ENCODE data around the gene SARDH. TPM values are rescaled to one million over a fixed set of nuclear protein-coding genes. Genes with fewer than 3 reads are reported as not detected.

The SARDH gene
- total and polyA plus RNA-seq, 2 of the 13 experiments (the other 11 are each of a cell fraction or from before 2014, with no cell fraction given), result 11.6 to 34.9 TPM

GRCh38 chr9:133703591-133704399 lies 34.4 kb downstream of the SARDH start (continued):
- no peak for TF ChIP-seq KIAA2018 (CRISPR knock-in tag; IDR thresholded peaks at IDR 0.05; ENCODE audit: borderline replicate concordance)
- TF ChIP-seq ARHGAP35 (CRISPR knock-in tag; IDR thresholded peaks at IDR 0.05; ENCODE audit: borderline replicate concordance), result no peak
- TF ChIP-seq RFX1 (IDR thresholded peaks at IDR 0.05), result no peak
- TF ChIP-seq ZNF781 (CRISPR knock-in tag; IDR thresholded peaks at IDR 0.05; ENCODE audit: borderline replicate concordance, not compliant biosample characterization), result no peak
- no peak for TF ChIP-seq ZNF704 (CRISPR knock-in tag; IDR thresholded peaks at IDR 0.05; ENCODE audit: borderline replicate concordance)
- no peak for TF ChIP-seq MATR3 (CRISPR knock-in tag; IDR thresholded peaks at IDR 0.05)
- TF ChIP-seq GFI1 (CRISPR knock-in tag; IDR thresholded peaks at IDR 0.05; ENCODE audit: borderline replicate concordance), result no peak
- no peak for TF ChIP-seq ZBTB3 (CRISPR knock-in tag; IDR thresholded peaks at IDR 0.05; ENCODE audit: borderline replicate concordance, low read depth)
- TF ChIP-seq ZNF589 (CRISPR knock-in tag; conservative IDR thresholded peaks at IDR 0.05), result no peak
- no peak for TF ChIP-seq ATF2 (CRISPR knock-in tag; IDR thresholded peaks at IDR 0.05)
- TF ChIP-seq JUN (CRISPR knock-in tag; IDR thresholded peaks at IDR 0.05), result no peak
- TF ChIP-seq JUNB (CRISPR knock-in tag; IDR thresholded peaks at IDR 0.05; ENCODE audit: borderline replicate concordance), result no peak
